AML-193 (cell line): ENCODE results near the gene NVL.

Experiments
- DNase-seq, 2 experiments: peaks; one replicate each; lab custom pipeline; 2025; lab: John Stamatoyannopoulos, UW

Gene NVL

DNA sequence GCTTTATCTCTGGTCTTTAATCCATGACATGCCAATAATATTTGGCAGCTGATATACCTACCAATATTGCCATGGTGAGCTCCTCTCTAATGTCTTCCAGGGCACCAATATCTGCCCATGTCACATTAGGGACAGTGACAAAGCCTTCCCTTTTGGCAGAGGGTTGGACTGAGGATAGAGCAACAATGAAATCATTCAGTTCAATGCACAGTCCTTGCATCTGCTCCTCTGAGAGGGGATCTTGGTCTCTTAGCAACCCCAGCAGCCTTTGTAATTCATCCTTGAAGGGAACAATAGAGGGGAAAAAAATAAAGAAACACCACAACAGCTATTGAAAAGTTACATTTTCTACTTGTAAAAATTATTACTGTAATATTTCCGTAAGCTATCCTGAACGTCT, 42.3 kb downstream of the NVL start:
- no peak for DNase-seq

DNA sequence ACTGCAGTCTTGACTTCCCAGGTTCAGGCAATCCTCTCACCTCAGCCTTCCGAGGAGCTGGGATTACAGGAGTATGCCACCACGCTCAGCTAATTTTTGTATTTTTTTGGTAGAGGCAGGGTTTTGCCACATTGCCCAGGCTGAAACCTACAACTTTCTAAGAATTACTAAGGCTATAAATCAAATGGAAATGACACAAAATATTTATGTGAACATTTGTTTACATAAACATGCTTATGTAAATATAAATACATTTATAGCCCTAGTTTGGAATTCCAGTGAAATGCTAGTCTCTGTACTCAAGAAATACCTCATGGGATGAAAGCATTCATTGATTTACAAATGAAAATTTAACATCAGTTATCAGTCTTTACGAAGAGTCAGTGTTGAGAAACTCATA, 47.8 kb downstream of the NVL start:
- DNase-seq: no peak

DNA sequence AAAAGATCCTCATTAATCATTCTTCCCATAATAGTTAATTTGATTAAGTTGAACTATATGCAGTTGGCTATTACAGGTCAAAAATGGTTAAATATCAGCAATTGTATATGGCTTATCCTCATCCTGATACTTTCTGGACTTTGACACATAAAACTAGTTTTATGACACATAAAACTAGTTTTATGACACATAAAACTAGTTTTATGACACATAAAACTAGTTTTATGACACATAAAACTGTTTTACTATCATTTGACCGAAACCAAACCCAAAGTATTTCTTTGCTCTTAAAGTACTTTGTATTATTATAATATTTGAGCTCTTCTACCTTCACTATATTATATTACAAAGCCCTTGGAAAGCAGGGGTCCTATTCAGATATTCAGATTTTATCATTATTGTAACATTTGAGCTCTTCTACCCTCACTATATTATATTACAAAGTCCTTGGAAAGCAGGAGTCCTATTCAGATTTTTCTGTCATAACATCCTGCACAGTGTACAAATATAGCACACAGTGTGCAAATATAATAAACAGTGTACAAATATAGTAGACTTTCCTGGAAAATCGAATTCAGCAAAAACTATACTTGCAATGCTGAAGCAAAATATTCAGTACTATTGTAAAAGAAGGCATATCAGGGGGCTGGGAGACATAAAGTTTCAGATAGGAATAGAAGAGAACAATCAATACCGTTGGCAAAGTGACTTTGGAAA, 53.0 kb downstream of the NVL start:
- no peak for DNase-seq

DNA sequence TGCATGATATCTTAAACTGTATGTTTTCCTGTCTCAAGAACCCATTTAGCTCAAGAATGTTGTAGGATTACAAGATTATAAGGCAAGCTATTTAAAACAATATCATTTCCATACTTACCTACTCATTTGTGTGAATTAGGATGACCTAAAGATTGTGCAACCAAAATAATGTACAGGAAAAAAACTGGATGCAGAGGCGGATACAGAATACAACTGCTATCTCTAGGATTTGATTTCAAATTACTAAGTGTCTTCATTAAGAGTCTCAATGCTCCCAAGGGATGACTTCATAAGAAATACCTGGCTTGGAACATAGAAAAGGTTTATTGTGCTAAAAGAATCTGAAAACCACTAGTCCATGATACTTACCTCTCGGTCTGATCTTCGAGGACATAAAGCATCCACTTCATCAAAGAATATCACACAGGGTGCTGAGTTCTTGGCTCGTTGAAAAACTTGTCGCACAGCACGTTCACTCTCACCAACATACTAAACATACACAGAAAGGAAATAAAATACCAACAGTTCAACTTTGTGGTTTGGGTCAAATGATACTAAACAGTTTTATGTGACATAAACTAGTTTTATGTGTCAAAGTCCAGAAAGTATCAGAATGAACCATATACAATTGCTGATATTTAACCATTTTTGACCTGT, 54.9 kb downstream of the NVL start:
- DNase-seq: no peak

DNA sequence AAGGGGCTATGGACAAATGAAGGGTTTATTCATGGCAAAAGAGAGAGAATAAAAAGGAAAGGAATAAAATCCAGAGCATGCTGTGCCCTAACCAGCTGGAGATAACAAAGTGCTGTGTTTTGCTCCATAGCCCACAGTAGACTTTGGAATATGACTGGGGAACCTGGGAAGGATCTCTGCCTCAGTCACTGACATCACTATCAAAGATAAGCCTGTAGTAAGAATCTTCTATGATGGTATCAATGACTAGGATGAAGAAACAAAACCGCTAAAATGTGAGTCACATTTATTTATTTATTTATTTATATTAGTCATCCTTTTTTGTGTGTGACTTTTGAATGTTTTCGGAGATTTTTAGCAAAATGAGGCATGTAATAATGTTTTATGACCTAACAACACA, 56.3 kb downstream of the NVL start:
- DNase-seq: no peak

DNA sequence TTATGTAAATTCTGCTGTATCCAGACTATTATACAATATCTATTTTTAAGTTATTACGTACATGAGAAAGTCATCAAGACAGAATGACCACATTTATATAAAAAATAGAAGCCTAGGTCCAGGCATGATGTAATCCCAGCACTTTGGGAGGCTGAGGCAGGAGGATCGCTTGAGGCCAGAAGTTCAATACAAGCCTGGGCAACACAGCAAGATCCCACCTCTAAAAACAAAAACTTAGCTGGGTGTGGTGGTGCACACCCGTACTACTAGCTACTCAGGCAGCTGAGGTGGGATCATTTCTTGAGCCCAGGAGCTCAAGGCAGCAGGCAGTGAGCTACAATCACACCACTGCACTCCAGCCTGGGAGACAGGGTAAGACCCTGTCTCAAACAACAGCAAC, 58.9 kb downstream of the NVL start:
- no peak for DNase-seq

DNA sequence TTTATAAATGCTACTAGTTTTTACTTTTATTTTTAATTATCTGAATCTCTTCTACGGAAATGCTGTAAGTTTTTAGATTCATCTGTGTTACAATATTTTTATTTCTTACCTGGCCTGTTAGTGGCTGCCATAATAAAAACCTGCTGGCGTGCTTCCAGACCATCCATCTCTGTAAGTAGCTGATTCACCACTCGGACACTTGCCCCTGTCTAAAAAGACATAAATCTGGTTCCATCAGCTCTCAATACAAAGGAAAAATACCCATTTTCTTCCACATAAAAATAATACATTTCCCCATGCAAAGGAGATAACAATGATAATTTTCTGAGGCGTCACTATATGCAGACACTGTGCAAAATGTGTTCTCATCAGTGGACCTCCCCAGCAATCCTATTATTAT, 62.0 kb downstream of the NVL start:
- DNase-seq: no peak

DNA sequence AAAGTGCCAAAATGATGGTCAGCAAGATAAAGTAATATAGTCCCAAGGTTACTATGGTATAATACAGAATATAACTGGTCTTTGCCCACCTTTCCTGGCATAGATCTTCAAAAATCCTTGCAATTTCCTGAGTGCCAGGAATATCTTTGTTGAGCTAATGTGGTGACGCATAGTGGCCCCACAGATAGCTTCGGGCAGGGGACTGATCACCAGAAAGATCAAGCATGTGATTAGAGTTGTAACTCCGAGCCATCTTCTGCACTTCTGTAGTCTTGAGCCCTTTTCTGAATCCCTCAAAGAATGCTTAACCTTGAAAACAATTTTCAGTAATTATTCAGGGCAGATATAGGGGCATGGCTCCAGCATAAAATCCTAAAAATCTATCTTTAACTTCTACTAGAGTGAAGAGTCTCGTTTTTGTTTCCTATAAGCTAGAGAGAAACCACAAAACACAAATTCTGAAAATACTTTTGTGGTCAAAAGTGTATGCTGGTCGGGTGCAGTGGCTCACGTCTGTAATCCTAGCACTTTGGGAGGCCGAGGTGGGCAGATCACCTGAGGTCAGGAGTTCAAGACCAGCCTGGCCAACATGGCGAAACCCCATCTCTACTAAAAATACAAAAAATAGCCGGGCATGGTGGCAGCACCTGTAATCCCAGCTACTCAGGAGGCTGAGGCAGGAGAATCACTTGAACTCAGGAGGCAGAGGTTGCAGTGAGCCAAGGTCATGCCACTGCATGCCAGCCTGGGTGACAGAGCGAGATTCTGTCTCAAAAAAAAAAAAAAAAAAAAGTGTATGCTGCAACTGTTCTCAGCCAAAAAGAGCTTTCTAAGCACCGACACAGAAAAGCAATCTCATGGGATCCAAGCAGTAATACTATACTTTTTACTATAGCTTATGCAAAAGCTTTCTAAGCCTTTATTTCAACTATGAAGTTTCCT, 62.8 kb downstream of the NVL start:
- no peak for DNase-seq

DNA sequence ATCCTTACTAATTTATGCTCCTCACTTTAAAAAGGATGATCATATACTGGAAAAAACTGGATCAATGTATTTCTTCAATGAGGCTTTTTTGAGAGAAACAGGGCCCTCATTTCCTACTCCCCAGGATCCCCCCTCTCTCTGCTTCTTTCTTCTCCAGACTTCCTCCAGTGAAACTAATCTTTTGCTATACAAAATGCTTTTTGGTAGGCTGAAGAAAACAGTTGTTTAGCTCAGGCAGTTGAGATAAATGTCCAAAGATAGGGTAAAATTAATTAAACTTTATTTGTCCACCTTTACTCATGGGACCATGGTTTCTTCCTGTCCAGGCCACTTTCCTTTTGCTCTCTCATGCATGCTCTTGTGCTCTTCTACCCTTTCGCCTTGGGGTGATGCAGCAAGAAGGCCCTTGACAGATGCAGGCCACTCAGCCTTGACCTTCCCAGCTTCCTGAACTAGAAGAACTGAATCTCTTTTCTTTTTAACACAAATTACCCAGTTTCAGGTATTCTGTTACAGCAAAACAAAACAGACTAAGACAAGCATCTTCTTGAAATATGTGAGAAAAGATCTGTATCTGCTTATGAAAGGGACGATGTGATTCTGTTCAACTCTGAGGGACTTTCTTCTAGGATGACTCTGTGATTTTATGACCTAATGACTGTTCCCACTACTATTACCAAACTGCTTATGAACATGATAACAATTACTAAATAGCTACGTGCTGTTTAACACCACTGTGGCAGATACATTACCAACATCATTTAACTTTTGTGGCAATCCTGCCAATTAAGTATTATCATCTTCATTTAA, 63.7 kb downstream of the NVL start:
- DNase-seq: no peak

DNA sequence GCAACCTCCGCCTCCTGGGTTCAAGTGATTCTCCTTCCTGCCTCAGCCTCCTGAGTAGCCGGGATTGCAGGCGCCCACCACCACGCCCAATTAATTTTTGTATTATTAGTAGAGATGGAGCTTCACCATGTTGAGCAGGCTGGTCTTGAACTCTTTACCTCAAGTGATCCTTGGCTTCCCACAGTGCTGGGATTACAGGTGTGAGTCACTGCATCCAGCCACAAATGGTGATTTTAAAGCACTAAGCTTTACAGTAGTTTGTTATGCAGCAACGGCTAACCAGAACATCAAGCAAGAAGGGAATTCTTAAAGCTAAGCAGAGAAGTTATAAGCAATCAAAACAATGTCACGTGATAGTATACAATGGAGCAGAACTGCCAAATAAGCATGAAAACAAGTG, 65.7 kb downstream of the NVL start:
- DNase-seq: no peak

DNA sequence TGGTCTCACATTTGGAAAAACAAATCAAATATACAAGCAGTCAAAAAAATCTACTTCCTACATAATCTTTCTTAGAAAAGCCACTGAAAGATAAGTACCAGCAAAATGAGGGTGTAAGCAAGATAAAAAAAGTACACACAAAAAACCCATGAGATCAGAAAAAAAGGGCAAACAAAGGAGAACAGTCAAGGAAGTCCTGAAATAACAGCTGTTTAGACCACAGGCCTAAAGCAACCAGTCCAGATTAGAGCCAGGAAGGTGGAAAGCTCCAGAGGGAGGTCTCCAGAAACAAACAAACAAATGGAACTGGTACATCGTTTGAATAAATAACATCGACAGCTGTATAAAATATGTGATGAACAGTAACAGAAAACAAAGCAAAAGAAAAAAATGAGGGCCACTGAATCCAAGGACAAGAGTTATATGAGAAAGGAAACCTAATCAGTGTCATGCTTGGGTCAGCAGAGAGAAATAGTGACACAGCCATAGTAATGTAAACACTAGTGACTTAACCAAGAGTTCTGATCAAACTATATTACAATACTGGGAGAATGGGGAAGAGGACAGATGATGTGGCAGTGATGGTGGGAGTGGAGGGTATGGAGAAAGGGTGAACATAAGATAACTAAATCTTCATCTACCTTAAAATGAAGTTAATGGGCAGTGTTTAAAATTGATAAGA, 67.5 kb downstream of the NVL start:
- DNase-seq: no peak

DNA sequence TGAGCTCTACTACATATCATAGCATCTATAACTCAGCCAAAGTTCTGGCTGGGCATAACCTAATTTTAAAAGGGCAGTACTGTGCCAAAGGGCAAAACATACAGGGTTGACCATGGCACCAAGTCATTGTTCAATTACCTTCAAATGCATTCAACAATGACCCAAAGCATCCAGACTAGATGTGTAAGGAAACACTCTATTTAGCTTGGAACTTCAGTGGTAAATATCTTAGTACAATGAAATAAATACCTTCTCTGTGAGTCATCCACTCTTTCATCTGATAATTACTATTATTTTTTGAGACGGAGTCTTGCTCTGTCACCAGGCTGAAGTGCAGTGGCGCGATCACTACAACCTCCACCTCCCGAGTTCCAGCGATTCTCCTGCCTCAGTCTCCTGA, 70.0 kb downstream of the NVL start:
- no peak for DNase-seq

DNA sequence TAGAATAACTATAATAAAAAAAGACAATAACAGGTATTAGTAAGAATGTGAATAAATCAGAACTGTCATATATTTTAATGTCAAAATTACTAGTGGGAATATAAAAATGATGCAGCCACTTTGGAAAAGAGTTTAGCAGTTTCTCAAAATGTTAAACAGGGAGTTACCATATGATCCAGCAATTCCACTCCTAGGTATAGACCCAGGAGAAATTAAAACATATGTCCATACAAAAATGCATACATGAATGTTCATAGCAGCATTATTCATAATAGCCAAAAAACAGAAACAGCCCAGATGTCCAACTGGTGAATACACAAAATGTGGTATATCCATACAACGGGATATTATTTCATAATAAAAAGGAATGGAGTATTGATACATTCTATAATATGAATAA, 71.6 kb downstream of the NVL start:
- DNase-seq: no peak

DNA sequence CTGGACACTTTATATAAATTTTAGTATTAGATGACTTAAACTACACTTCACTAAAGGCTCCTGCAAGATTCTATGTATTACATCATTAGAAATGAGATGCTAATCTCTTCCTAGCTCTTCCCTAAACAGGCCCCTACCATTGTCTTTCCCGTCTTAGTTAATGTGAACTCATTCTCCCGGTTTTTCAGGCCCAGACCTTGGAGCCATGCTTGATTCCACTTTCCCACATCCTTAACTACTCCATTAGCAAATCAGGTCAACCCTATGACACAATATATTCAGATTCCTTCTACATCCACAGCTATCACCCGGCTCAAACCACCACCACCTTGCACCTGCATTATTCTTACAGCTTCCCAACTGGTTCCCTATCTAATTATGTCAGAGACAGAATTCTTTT, 73.3 kb downstream of the NVL start:
- DNase-seq: no peak

DNA sequence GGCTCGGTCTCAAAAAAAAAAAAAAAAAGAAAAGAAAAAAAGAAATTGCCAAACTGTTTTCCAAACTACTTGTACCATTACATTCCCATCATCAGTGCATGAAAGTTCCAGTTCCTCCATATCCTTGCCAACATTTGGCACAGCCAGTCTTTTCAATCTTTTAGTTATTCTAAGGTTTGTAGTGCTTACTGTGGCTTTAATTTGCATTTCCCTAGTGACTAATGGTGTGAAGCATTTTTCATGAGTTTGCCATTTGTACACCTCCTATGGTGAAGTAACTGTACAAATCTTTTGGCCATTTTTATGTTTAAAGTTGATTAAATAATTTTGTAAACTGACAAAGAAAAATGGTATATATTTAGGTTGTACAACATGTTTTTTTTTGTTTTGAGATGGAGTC, 76.3 kb downstream of the NVL start:
- DNase-seq: no peak

DNA sequence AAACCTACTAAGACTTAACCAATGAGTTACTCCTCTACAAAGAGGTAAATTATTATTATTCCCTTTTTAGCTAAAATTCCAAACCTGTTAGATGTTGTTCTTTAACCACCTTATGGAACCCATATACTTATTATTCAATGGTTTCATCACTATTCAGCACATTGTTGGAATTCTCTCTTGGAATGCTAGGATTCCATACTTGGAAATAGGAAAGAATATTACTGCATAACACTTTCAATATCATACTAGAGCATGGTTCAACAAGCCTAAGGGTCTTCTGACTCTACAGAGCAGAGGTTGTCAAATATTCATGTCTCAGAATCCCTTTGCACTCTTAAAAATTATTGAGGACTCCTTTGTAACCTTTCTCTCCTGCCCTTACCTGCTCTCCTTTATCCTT, 77.5 kb downstream of the NVL start:
- DNase-seq: no peak

DNA sequence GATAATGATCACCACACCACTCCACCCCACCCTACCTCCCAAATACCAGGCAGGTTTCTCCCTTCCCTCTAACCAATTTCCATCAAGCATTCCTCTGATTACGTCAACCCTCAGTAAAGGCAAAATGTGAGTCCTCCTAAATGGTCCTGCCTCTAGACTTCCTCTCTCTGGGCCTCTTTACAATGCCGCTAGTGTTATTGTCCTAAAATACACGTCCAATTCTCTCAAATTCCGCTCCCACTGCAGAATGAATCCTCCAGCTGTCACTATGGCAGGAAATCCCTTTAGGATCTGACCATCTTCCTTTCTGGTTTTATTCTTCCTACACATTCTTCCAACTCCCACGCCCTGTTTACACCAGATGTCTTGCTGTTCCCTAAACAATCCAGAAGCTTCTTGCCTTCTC, 78.2 kb downstream of the NVL start:
- no peak for DNase-seq

DNA sequence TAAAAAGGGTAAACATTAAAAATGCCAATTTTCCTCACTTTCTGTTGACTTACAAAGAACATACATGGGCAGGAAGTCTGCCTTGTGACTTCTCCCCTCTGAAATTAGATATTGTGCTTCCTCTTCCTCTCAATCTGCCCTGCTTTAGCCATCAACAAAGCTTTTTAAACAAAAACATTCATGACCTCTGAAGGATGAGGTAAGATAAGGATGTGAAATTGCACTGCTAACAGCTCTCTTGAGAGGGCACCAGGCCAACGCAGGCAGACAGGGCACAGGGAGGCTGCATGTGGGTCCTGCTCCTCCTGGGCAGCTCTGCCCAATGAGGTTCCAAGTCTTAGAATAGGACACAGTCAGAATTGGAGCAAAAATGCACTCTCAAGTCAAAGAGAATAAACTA, 84.8 kb downstream of the NVL start:
- DNase-seq: peak; percentile 66 to 77

DNA sequence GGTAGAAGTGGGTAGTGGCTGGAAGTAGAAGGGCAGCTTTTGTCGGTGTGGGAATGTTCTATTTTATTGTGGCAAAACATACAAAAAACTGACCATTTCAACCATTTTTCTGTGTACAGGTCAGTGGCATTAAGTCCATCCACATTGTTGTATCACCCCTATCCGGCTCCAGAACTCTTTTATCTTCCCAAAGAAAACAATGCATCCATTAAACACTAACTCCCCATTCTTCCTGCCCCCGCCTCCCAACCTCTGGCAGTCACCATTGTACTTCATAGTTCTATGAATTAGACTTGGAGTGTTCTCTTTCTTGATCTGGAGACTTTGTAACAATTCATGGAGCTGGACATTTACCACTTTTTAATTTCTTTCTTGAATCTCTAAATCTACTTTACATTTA, 91.2 kb downstream of the NVL start:
- no peak for DNase-seq

DNA sequence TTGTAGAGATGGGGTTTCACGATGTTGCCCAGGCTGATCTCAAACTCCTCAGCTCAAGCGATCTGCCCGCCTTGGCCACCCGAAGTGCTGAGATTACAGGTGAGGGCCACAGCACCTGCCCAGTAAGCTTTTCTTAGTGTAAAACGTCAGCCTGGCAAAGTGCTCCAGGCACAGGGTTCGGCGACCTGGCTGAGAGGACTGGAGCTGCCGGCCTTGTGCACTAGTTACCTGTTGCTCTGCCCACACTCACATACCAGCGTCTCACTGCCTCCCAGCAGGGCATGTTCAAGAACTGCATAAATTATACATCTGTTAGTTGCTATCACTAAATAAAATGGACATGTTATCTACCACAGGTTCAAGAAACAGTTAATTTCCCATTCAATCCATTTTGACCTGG, 91.8 kb downstream of the NVL start:
- no peak for DNase-seq

DNA sequence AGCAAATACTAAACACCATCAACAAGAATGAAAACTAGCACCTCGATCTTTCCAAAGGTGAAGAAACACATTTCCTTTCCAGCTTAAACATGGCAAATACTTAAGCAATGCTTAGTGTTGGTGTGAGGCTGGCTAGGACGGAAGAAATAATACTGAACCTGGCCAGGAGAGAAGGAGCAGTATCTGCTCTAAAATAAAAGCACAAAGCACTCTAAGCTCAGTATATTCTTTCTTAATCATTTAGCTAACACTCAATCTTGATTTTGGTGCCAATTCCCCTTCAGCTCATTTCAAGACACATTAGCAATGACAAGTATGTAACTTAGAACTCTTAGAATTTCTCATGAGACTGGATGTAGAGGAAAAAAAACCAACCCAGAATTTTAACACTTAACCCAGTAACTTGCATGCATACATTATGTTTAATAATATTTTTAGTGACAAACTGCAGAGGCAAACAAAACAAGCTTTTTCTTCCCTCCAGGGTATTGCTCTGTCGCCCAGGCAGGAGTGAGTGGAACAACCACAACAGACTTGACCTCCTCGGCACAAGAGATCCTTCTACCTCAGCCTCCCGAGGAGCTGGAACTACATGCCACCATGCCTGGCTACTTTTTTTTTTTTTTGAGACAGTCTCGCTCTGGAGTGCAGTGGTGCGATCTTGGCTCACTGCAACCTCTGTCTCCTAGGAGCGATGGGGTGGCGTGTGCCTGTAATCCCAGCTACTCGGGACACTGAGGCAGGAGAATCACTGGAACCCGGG, 92.7 kb downstream of the NVL start:
- no peak for DNase-seq
